Body of pancreas (tissue), 4 donors: ENCODE results near the gene AGBL4.

Experiments
- CTCF ChIP-seq, 7 experiments: fragments of 450-650 bp in 4 of 7; fragments of 200-600 bp in 3 of 7; sonication (generic) in 3 of 7; IDR thresholded peaks; one replicate each; pipeline ENCODE4 v1.5.1; 2016 to 2019; ENCODE audit warnings: antibody characterized with exemption in 7 of 7
- POLR2A ChIP-seq, 3 donors: fragments of 450-650 bp; IDR thresholded peaks; one replicate each; pipeline ENCODE4 v1.6.1; 2016; ENCODE audit warnings: antibody characterized with exemption in 3 of 3, mild to moderate bottlenecking in 2 of 3

- TF ChIP-seq CTCF (IDR thresholded peaks at IDR 0.05) (no peak), POLR2A (IDR thresholded peaks at IDR 0.05) (no peak)
These were observed 1535.0 kb downstream of the AGBL4 start for GRCh38 chr1:48488721-48489120.
